Activated CD4-positive, alpha-beta T cell treated with anti-CD3 and anti-CD28 coated beads, Interleukin-2, amount 10 ng/mL, durations not matched to agents 7 days and 5 days (primary cell): ENCODE results near the gene PDLIM5. TPM values are rescaled to one million over a fixed set of nuclear protein-coding genes. Genes with fewer than 3 reads are reported as not detected.
"Not testable (repeated sequence)": the region's sequence is repeated elsewhere in the genome, so short reads cannot be mapped to it uniquely, and the experiment has no call there.

ENCODE experiments used
- CTCF ChIA-PET: fragments of 350-600 bp; sonication (Branson Sonifier 250); formaldehyde crosslinking; loops from one replicate; lab custom pipeline; 2021; ENCODE audit warnings: antibody characterized with exemption; lab: Charles Lee
- POLR2A ChIA-PET: fragments of 350-600 bp; sonication (Branson Sonifier 250); formaldehyde crosslinking; loops from one replicate; lab custom pipeline; 2021; ENCODE audit warnings: antibody characterized with exemption; lab: Charles Lee
- DNase-seq: peaks from one replicate; pipeline ENCODE4 v3.0.0-alpha.2; 2020
- H3K27ac Mint-ChIP-seq: one replicate; pipeline ENCODE4 v1.8.0; 2021; ENCODE audit warnings: mild to moderate bottlenecking, moderate library complexity, mixed read lengths
- H3K27me3 Mint-ChIP-seq: one replicate; pipeline ENCODE4 v1.8.0; 2021; ENCODE audit warnings: mixed read lengths
- H3K36me3 Mint-ChIP-seq: one replicate; pipeline ENCODE4 v1.8.0; 2021; ENCODE audit warnings: low read depth, mixed read lengths
- H3K4me1 Mint-ChIP-seq: one replicate; pipeline ENCODE4 v1.8.0; 2021; ENCODE audit warnings: mixed read lengths
- H3K4me3 Mint-ChIP-seq: one replicate; pipeline ENCODE4 v1.8.0; 2021; ENCODE audit warnings: mild to moderate bottlenecking, moderate library complexity, mixed read lengths
- H3K9me3 Mint-ChIP-seq: one replicate; pipeline ENCODE4 v1.8.0; 2021; ENCODE audit warnings: mixed read lengths
- total RNA-seq, 2 experiments: library from RNA; stranded (reverse); gene quantifications; one replicate each; pipeline ENCODE4 v1.2.3, GENCODE V29; 2021

Gene PDLIM5
- total RNA-seq, 2 experiments from 2014 or later: 23.2 to 26.7 TPM

- DNase-seq: no peak
- Mint-ChIP-seq H3K9me3 (no peaks in the 10 kb centered on the region), H3K4me1 (no peaks in the 10 kb centered on the region), H3K36me3 (no peaks in the 10 kb centered on the region), H3K27ac (no peak overlapping the region), H3K4me3 (no peak overlapping the region), H3K27me3 (no peaks in the 10 kb centered on the region)
- CTCF ChIA-PET: no interaction called here
- POLR2A ChIA-PET: no interaction called here
Observed at GRCh38 chr4:94595880-94596483, 144.2 kb downstream of the PDLIM5 start.

- H3K4me1 Mint-ChIP-seq: no peaks in the 10 kb centered on the region
- H3K9me3 Mint-ChIP-seq: no peaks in the 10 kb centered on the region
- no peaks in the 10 kb centered on the region for H3K27me3 Mint-ChIP-seq
- POLR2A ChIA-PET: no interaction called here
- no peak overlapping the region for H3K4me3 Mint-ChIP-seq
- DNase-seq: no peak
- no peaks in the 10 kb centered on the region for H3K36me3 Mint-ChIP-seq
- CTCF ChIA-PET: no interaction called here
- H3K27ac Mint-ChIP-seq: no peak overlapping the region
Observed at GRCh38 chr4:94598758-94599157, 147.0 kb downstream of the PDLIM5 start.

DNA sequence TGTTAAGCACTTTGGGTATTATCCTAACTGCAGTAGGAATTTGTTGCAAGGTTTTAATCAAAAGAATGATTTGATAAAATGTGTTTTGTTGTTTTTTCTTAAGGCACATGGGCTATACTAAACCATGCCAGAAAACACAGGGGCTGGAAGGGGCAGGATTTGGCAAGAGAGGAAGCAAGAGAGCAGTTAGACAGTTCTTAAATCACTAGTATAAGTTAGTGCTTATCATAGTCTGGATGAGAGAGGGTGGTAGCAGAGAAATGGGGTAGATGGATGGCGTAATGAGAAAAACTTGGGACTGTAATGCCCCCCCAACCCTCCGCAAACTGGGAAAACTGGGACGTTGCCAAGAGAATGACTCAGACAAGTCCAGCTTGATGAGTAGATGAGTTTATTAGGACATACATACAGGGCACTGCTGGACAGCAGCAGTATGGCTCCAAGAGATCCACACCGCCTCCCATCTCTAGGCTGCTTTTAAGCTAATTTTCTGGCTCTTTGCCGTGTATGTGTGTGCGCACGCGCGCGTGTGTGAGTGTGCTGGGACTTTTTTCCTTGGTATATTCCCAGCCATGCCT, 151.5 kb downstream of the PDLIM5 start:
- no peaks in the 10 kb centered on the region for H3K27me3 Mint-ChIP-seq
- no peak overlapping the region for H3K27ac Mint-ChIP-seq
- H3K9me3 Mint-ChIP-seq: no peaks in the 10 kb centered on the region
- H3K4me1 Mint-ChIP-seq: no peaks in the 10 kb centered on the region
- H3K36me3 Mint-ChIP-seq: no peaks in the 10 kb centered on the region
- no peak for DNase-seq
- ChIA-PET POLR2A (no interaction called here), CTCF (no interaction called here)
- no peak overlapping the region for H3K4me3 Mint-ChIP-seq

GRCh38 chr4:94605241-94605805, 153.6 kb downstream of the PDLIM5 start:
- no peaks in the 10 kb centered on the region for H3K27me3 Mint-ChIP-seq
- no peaks in the 10 kb centered on the region for H3K9me3 Mint-ChIP-seq
- no peaks in the 10 kb centered on the region for H3K36me3 Mint-ChIP-seq
- H3K27ac Mint-ChIP-seq: no peak overlapping the region
- ChIA-PET CTCF (no interaction called here), POLR2A (no interaction called here)
- peaks cover 4% of the 10 kb centered on the region for H3K4me1 Mint-ChIP-seq
- DNase-seq: no peak
- H3K4me3 Mint-ChIP-seq: no peak overlapping the region

DNA sequence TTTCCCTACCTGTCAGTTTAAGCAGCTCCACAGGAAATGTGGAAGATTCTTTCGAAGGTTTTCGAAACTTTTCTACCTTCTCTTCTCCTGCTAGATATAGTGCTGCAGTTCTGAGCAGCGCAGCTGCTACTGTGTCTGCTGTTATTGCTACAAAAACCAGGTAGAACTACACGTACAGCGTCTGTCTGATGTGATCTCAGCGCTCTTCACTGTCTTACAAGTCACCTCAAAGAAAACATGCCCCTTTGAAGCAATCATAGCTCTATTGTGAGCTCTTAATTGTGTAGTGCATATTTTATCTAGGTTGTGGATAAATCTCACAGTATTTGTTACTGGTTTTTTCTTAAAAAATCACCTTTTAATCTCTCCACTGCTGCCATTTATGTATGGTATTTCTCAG, 158.4 kb downstream of the PDLIM5 start:
- DNase-seq: no peak
- H3K4me1 Mint-ChIP-seq: peaks cover 11% of the 10 kb centered on the region
- no peak overlapping the region for H3K27ac Mint-ChIP-seq
- CTCF ChIA-PET: no interaction called here
- no peaks in the 10 kb centered on the region for H3K9me3 Mint-ChIP-seq
- H3K4me3 Mint-ChIP-seq: no peak overlapping the region
- POLR2A ChIA-PET: no interaction called here
- no peaks in the 10 kb centered on the region for H3K36me3 Mint-ChIP-seq
- no peaks in the 10 kb centered on the region for H3K27me3 Mint-ChIP-seq

DNA sequence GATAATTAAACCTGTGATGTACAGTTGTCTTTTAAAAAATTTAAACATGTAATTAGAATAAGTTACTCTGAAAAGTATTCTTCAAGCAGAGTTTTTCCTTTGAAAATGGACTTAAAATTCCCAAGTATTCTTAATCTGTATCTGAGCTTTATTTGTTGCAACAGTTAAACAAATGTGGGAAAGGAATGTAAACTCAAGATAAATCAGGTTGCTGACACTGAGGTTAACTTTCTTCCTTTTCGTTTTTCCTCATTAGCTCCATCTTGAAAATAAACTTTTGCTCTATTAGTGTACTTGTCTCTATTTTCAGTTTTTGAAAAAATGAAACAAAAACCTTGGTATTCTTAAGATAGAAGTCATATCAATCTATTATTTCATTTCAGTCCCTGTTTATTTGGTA, 161.5 kb downstream of the PDLIM5 start:
- H3K9me3 Mint-ChIP-seq: no peaks in the 10 kb centered on the region
- no peak for DNase-seq
- H3K4me3 Mint-ChIP-seq: no peak overlapping the region
- ChIA-PET POLR2A (no interaction called here), CTCF (no interaction called here)
- peaks cover 11% of the 10 kb centered on the region for H3K4me1 Mint-ChIP-seq
- H3K27ac Mint-ChIP-seq: no peak overlapping the region
- H3K36me3 Mint-ChIP-seq: no peaks in the 10 kb centered on the region
- H3K27me3 Mint-ChIP-seq: no peaks in the 10 kb centered on the region

DNA sequence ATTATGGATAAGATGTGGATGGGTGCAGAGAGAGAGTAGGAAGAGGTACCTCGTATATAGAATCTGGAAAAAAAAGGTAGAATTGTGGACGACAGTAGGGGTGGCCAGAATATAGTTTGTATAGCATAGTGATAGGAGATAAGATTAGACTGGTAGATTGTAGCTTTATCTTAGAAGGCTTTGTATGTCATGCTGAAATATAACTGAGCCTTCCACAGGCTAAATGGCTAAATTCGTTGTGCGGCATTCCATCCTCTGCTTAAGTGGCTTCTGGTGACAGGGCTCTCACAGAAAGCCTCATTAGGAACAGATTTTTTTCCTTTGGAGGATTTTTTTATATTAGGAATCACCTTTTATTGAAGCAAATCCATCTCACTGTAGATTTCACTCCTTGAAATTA, 163.7 kb downstream of the PDLIM5 start:
- Mint-ChIP-seq H3K9me3 (no peaks in the 10 kb centered on the region), H3K27ac (no peak overlapping the region), H3K4me3 (no peak overlapping the region), H3K36me3 (no peaks in the 10 kb centered on the region), H3K4me1 (peaks cover 6% of the 10 kb centered on the region), H3K27me3 (no peaks in the 10 kb centered on the region)
- ChIA-PET POLR2A (no interaction called here), CTCF (interaction anchor here (0.7 kb wide), 1 partner anchor 1995 kb away, joined by 3 read pairs; no protein-coding TSS in a partner anchor)
- no peak for DNase-seq

DNA sequence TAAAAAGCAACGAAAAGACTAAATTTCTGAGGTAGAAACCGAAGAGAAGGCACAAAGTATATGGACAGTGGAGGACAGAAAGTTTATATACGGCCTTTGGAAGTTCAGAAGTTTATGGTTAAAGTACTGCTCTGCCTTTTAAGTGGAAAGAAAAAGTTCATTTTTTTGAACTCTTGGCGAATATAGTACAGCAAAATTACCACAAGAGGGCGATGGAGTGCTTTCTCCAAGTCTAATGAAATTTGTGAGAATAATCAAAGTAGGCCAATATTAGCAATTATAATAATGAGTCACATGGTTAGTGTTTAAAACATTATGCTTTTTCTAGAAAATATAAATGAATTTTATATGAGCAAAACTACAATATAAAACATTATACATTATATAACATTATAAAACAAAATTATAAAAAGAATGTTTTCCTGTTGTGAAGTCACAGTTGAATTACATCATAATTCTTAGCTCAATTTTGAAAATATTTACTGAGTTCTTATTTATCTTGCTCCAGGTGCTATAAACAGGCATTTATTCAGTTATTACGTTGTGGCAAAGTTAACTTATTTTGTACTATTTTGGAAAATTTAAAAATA, 169.8 kb downstream of the PDLIM5 start:
- Mint-ChIP-seq H3K36me3 (no peaks in the 10 kb centered on the region), H3K4me1 (no peaks in the 10 kb centered on the region)

DNA sequence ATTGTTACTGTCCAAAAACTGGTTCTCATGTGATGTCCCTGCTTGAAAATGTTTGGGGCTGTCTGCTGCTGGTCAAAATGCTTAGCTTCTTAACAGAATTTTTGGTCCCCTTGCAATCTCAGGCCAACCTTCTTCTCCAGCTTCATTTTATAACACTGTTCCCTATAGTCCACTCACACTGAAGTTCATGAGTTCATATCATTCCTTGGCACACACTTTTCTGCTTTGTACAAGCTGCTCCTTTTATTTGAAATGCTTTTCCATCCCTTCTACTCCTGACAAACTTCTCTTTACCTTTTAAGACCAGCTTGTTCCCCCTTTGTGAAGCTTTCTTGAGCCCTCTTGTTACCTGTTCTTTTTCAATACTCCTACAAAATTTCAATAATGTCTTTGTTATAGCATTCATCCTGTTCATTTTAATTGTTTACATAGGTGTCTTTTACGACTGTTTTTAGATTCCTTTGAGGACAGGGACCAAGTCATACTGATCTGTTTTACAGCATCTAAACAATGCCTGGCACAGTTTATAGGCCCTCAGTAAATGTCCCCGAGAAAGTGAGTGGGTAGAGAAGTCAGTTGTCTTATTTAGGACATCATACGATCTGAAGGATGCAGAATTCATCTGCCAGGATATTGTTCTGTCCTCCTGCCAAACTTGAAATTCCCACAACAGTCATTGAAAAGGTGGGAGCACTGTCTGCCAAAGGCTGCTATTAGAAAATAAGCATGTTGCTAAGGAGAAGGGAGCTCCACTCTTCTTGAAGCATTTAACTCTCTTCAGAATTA, 171.6 kb downstream of the PDLIM5 start:
- Mint-ChIP-seq H3K36me3 (no peaks in the 10 kb centered on the region), H3K27ac (no peak overlapping the region), H3K27me3 (no peaks in the 10 kb centered on the region), H3K9me3 (no peaks in the 10 kb centered on the region), H3K4me1 (no peaks in the 10 kb centered on the region), H3K4me3 (no peak overlapping the region)
- ChIA-PET POLR2A (no interaction called here), CTCF (no interaction called here)
- DNase-seq: no peak

More for the DNA sequence above, 169.8 kb downstream of the PDLIM5 start:
- ChIA-PET POLR2A (no interaction called here), CTCF (interaction anchor here (0.7 kb wide), 1 partner anchor 10 kb away, joined by 3 read pairs; no protein-coding TSS in a partner anchor)
- Mint-ChIP-seq H3K27ac (no peak overlapping the region), H3K27me3 (no peaks in the 10 kb centered on the region), H3K9me3 (no peaks in the 10 kb centered on the region), H3K4me3 (no peak overlapping the region)
- peak; percentile 39 for DNase-seq

DNA sequence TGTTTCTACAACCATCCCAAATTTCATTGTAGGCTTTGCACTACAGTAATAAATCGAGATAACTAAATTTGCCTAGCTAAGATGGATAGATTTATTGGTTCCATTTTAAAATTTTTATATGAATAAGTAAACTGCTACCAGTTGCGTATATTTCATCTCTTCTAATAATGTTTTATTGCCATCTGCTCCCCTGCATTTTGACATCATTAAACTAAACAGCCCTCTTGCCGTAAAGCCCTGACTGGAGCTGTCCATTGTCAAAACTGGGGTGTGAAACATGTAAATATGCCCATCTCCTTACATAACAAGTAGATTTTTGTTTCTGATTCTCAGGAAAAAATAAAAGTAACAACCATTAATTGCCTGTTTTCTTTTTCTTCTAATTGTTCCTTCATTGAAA, 175.2 kb downstream of the PDLIM5 start:
- H3K27ac Mint-ChIP-seq: no peak overlapping the region
- CTCF ChIA-PET: no interaction called here

GRCh38 chr4:94629058-94629457, 177.3 kb downstream of the PDLIM5 start:
- H3K36me3 Mint-ChIP-seq, H3K9me3 Mint-ChIP-seq, H3K4me3 Mint-ChIP-seq, H3K27me3 Mint-ChIP-seq, DNase-seq, H3K4me1 Mint-ChIP-seq, POLR2A ChIA-PET, H3K27ac Mint-ChIP-seq: not testable (repeated sequence)
- CTCF ChIA-PET: interaction anchor here (0.6 kb wide), 2 partner anchors 64 to 92 kb away, joined by 3 read pairs; no protein-coding TSS in a partner anchor

More for the DNA sequence above, 175.2 kb downstream of the PDLIM5 start:
- Mint-ChIP-seq H3K4me1 (no peaks in the 10 kb centered on the region), H3K4me3 (no peak overlapping the region), H3K9me3 (no peaks in the 10 kb centered on the region), H3K36me3 (no peaks in the 10 kb centered on the region), H3K27me3 (no peaks in the 10 kb centered on the region)
- POLR2A ChIA-PET: interaction anchor here (0.7 kb wide), 1 partner anchor 198 kb away, joined by 3 read pairs; no protein-coding TSS in a partner anchor
- DNase-seq: no peak

DNA sequence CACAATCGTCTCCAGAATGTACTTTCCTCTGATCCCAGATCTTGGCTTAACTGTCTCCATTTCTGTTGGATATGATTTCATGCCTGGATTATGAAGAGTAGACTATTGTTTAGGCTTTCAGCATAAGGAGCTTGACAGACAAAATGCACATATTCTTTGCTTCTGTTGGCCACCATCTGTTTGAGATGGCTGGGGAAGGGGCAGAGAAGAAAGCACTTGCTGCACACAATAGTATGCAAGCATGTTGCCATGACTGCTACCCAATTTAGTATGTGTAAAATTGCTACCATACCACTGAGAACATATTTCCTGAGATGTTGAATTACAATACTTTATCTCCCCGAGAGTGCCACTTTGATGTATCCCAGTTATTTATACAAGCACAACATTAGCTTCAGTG, 178.1 kb downstream of the PDLIM5 start:
- H3K4me1 Mint-ChIP-seq: no peaks in the 10 kb centered on the region
- H3K4me3 Mint-ChIP-seq: no peak overlapping the region
- H3K27me3 Mint-ChIP-seq: no peaks in the 10 kb centered on the region
- H3K27ac Mint-ChIP-seq: no peak overlapping the region
- H3K36me3 Mint-ChIP-seq: no peaks in the 10 kb centered on the region
- no peak for DNase-seq
- no peaks in the 10 kb centered on the region for H3K9me3 Mint-ChIP-seq
- CTCF ChIA-PET: no interaction called here
- POLR2A ChIA-PET: no interaction called here

GRCh38 chr4:94634271-94634670, 182.5 kb downstream of the PDLIM5 start:
- Mint-ChIP-seq H3K4me3 (no peak overlapping the region), H3K27me3 (no peaks in the 10 kb centered on the region)
- POLR2A ChIA-PET: no interaction called here

More at GRCh38 chr4:94634271-94634670, 182.5 kb downstream of the PDLIM5 start:
- H3K27ac Mint-ChIP-seq: no peak overlapping the region
- H3K36me3 Mint-ChIP-seq: no peaks in the 10 kb centered on the region
- CTCF ChIA-PET: no interaction called here
- DNase-seq: no peak
- no peaks in the 10 kb centered on the region for H3K4me1 Mint-ChIP-seq
- H3K9me3 Mint-ChIP-seq: no peaks in the 10 kb centered on the region
